A673 (cell line): Measurements from ENCODE around the gene ZNF189. TPM values are rescaled to one million over a fixed set of nuclear protein-coding genes. Genes with fewer than 3 reads are reported as not detected.

Experiments
- BruUV-seq: library from RNA; stranded (reverse); fragments of 400-500 nt; replicated peaks from 2 replicates; lab custom pipeline; 2021; lab: Mats Ljungman, UMichigan
- CTCF ChIA-PET: fragments of 300-600 bp; sonication (Branson Sonifier 250); formaldehyde crosslinking; loops from one replicate; lab custom pipeline; 2022; ENCODE audit warnings: antibody characterized with exemption; lab: Charles Lee
- POLR2A ChIA-PET: fragments of 300-600 bp; sonication (Branson Sonifier 250); formaldehyde crosslinking; loops from one replicate; lab custom pipeline; 2022; ENCODE audit warnings: antibody characterized with exemption; ENCODE audit not compliant: low non-redundant PET; lab: Charles Lee
- DNase-seq: peaks from one replicate; pipeline ENCODE4 v3.0.0-alpha.2; 2015; ENCODE audit warnings: low spot score
- H3K27ac ChIP-seq: fragments of 200-600 bp; sonication (generic); 2 replicates; pipeline ENCODE4 v1.5.1; 2016; ENCODE audit warnings: mixed run types, low read depth, mild to moderate bottlenecking, mixed read lengths, antibody characterized with exemption, low read length; ENCODE audit not compliant: poor library complexity, severe bottlenecking
- H3K27me3 ChIP-seq: fragments of 200-600 bp; sonication (generic); replicated peaks from 2 replicates; pipeline ENCODE4 v1.6.1; 2017; ENCODE audit warnings: mixed run types, low read depth, mild to moderate bottlenecking, mixed read lengths, antibody characterized with exemption, low read length; ENCODE audit not compliant: insufficient read depth, poor library complexity
- H3K36me3 ChIP-seq: fragments of 200-600 bp; sonication (generic); 2 replicates; pipeline ENCODE4 v1.6.1; 2016; ENCODE audit warnings: mixed run types, mild to moderate bottlenecking, mixed read lengths, antibody characterized with exemption, low read length; ENCODE audit not compliant: insufficient read depth, poor library complexity, severe bottlenecking
- H3K4me1 ChIP-seq: fragments of 200-600 bp; sonication (generic); 2 replicates; pipeline ENCODE4 v1.6.1; 2017; ENCODE audit warnings: mixed run types, mild to moderate bottlenecking, mixed read lengths, antibody characterized with exemption, low read length; ENCODE audit not compliant: insufficient read depth, poor library complexity, severe bottlenecking
- H3K4me3 ChIP-seq: fragments of 200-600 bp; sonication (generic); 2 replicates; pipeline ENCODE4 v1.5.1; 2016; ENCODE audit warnings: low read depth, mixed run types, mild to moderate bottlenecking, mixed read lengths, low read length; ENCODE audit not compliant: poor library complexity, severe bottlenecking
- H3K9me3 ChIP-seq: fragments of 200-600 bp; sonication (generic); 2 replicates; pipeline ENCODE4 v1.6.1; 2016; ENCODE audit warnings: mixed run types, low read depth, mild to moderate bottlenecking, mixed read lengths, antibody characterized with exemption, low read length; ENCODE audit not compliant: poor library complexity, severe bottlenecking
- EZH2 ChIP-seq: fragments of 200-600 bp; sonication (generic); IDR thresholded peaks from 2 replicates; pipeline ENCODE4 v1.6.1; 2017; ENCODE audit warnings: borderline replicate concordance, low read depth, mild to moderate bottlenecking, mixed read lengths, antibody characterized with exemption, low read length; ENCODE audit not compliant: poor library complexity, severe bottlenecking
- intact Hi-C: fragments of 100-400 bp; cut with micrococcal nuclease; formaldehyde crosslinking; loops from one replicate; pipeline ENCODE4 v1.10.0; 2022; ENCODE audit not compliant: unreplicated experiment
- total RNA-seq: library from RNA; stranded (reverse); gene quantifications from 2 replicates; pipeline ENCODE4 v1.2.3, GENCODE V29; 2021
- TF ChIP-seq, protein P1 (sequence below): fragments of 300-800, 200-600 bp; sonication (generic); conservative IDR thresholded peaks from 2 replicates; pipeline ENCODE4 v1.5.1; 2017; ENCODE audit warnings: low read depth, mild to moderate bottlenecking, antibody characterized with exemption, low read length, moderate library complexity, mixed read lengths

Gene ZNF189
- total RNA-seq, 1 experiment from 2014 or later = 17.6 TPM

DNA sequence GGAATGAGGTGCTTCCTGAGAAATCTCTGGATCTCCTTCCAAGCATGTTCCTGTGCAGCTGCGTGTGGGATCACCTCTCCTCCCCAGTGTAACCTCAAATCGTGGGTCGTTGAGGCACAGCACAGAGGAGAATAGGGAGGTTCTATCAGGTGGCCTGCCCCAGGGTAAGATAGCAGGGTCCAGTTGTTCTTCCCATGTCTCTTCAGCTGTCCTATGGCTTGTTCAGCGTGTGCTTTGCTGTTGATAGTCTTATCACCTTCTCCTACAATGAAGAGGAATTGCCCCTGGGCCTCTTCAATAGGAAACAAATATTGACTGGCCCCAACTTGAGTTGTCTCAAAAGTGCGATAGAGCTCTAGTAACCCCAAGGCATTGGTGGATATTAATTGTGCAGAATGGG is 36.2 kb upstream of the ZNF189 start:
- no TSS peak for BruUV-seq
- POLR2A ChIA-PET = no interaction called here
- CTCF ChIA-PET = no interaction called here

DNA sequence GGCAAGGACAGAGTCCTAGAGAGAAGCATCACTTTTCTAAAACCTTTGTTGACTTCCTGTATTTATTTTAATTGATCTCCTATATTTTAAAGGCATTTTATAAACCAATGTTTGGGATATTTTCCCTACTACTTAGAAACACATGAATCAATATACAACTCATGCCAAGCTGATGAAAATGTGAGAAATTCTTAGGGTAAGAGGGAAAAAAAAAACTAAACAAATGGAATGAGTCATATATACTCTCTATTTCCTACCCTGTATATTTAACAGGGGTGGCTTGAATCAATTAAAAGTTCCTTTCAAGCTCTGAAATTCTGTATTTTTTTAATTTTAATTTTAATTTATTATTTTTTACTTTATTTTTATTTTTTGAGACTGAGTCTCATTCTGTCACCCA is 33.5 kb upstream of the ZNF189 start:
- DNase-seq = no peak
- TF ChIP-seq, protein P1, sequence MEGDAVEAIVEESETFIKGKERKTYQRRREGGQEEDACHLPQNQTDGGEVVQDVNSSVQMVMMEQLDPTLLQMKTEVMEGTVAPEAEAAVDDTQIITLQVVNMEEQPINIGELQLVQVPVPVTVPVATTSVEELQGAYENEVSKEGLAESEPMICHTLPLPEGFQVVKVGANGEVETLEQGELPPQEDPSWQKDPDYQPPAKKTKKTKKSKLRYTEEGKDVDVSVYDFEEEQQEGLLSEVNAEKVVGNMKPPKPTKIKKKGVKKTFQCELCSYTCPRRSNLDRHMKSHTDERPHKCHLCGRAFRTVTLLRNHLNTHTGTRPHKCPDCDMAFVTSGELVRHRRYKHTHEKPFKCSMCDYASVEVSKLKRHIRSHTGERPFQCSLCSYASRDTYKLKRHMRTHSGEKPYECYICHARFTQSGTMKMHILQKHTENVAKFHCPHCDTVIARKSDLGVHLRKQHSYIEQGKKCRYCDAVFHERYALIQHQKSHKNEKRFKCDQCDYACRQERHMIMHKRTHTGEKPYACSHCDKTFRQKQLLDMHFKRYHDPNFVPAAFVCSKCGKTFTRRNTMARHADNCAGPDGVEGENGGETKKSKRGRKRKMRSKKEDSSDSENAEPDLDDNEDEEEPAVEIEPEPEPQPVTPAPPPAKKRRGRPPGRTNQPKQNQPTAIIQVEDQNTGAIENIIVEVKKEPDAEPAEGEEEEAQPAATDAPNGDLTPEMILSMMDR = no peak
- no TSS peak for BruUV-seq
- Histone ChIP-seq H3K27ac (no peak overlapping the region), H3K9me3 (no peaks in the 10 kb centered on the region), H3K36me3 (no peaks in the 10 kb centered on the region), H3K27me3 (no peaks in the 10 kb centered on the region), H3K4me1 (no peaks in the 10 kb centered on the region), H3K4me3 (no peak overlapping the region)
- CTCF ChIA-PET = no interaction called here
- POLR2A ChIA-PET = no interaction called here
- intact Hi-C loops = no loop called here

More for the DNA sequence above, 36.2 kb upstream of the ZNF189 start:
- Histone ChIP-seq H3K4me1 (no peaks in the 10 kb centered on the region), H3K27ac (no peak overlapping the region), H3K4me3 (no peak overlapping the region), H3K36me3 (no peaks in the 10 kb centered on the region), H3K27me3 (no peaks in the 10 kb centered on the region), H3K9me3 (no peaks in the 10 kb centered on the region)
- TF ChIP-seq, protein P1 = no peak
- intact Hi-C loops = no loop called here
- no peak for DNase-seq

DNA sequence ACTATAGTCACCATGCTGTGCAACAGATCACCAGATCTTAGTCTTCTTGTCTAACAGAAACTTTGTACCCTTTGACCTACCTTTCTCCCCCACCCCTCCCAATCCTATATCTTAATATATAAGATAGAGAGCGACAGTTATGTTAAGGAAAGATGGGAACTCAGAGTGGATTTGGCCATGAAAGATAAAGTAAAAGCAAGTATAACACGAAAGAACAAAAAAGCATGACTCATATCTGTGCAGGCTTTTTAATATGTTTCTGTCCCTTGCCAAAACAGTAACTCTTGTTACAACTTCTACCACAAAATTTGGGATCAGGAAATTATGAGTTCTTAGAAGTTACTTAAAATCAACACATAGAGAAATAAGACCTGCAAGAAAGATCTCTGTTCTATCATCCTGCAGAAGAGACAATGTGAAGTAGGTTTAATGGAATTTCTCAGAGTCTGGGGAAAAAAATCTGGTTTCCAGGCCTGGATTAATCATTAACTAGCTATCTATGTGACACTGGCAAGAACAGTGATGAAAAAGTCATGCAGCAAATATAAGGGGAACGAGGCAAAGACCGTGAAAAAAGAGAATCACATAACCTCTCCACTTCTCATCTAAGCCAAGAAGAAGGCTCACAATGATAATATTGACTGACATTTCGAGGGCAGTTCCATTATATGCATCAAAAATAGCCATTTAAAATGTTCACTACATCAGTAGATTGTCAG is 32.5 kb upstream of the ZNF189 start:
- no peaks in the 10 kb centered on the region for H3K9me3 ChIP-seq
- H3K4me3 ChIP-seq = no peak overlapping the region
- no peak for TF ChIP-seq EZH2
- TF ChIP-seq, protein P1 = no peak
- H3K27ac ChIP-seq = no peak overlapping the region
- ChIA-PET POLR2A (no interaction called here), CTCF (no interaction called here)
- BruUV-seq = no TSS peak
- intact Hi-C loops = no loop called here
- H3K4me1 ChIP-seq = no peaks in the 10 kb centered on the region
- DNase-seq = no peak
- no peaks in the 10 kb centered on the region for H3K36me3 ChIP-seq
- no peaks in the 10 kb centered on the region for H3K27me3 ChIP-seq
